Sigmoid colon (tissue), 4 donors: ENCODE data around the gene CD63.

Experiments
- EP300 ChIP-seq, 4 donors: sonication (generic); formaldehyde crosslinking; IDR thresholded peaks; one replicate each; pipeline ENCODE4 v1.6.1; 2017; ENCODE audit warnings: antibody characterized with exemption in 4 of 4
- POLR2A ChIP-seq, 2 donors: fragments of 450-650 bp; IDR thresholded peaks; one replicate each; pipeline ENCODE4 v1.6.1; 2016; ENCODE audit warnings: antibody characterized with exemption in 2 of 2, mild to moderate bottlenecking in 2 of 2, moderate library complexity in 2 of 2
- TF ChIP-seq, protein P1 (sequence below), 4 experiments: fragments of 450-650 bp in 3 of 4; fragments of 200-600 bp in 1 of 4; IDR thresholded peaks; one replicate each; pipeline ENCODE4 v1.5.1; 2016 to 2019; ENCODE audit warnings: antibody characterized with exemption in 4 of 4, mild to moderate bottlenecking in 3 of 4, moderate library complexity in 2 of 4

- TF ChIP-seq, protein P1, sequence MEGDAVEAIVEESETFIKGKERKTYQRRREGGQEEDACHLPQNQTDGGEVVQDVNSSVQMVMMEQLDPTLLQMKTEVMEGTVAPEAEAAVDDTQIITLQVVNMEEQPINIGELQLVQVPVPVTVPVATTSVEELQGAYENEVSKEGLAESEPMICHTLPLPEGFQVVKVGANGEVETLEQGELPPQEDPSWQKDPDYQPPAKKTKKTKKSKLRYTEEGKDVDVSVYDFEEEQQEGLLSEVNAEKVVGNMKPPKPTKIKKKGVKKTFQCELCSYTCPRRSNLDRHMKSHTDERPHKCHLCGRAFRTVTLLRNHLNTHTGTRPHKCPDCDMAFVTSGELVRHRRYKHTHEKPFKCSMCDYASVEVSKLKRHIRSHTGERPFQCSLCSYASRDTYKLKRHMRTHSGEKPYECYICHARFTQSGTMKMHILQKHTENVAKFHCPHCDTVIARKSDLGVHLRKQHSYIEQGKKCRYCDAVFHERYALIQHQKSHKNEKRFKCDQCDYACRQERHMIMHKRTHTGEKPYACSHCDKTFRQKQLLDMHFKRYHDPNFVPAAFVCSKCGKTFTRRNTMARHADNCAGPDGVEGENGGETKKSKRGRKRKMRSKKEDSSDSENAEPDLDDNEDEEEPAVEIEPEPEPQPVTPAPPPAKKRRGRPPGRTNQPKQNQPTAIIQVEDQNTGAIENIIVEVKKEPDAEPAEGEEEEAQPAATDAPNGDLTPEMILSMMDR (IDR thresholded peaks at IDR 0.05): no peak
- no peak for TF ChIP-seq POLR2A (IDR thresholded peaks at IDR 0.05)
- TF ChIP-seq EP300 (IDR thresholded peaks at IDR 0.05): no peak
Observed at GRCh38 chr12:55726971-55727370, 1.8 kb downstream of the CD63 start.
